ENCODE data around the gene ANKRD18A.
A peak's percentile ranks its signal among the peaks of the same experiment; 100 is the strongest.
"Not testable (repeated sequence)": the region's sequence is repeated elsewhere in the genome, so short reads cannot be mapped to it uniquely, and the experiment has no call there.

Gene ANKRD18A

DNA sequence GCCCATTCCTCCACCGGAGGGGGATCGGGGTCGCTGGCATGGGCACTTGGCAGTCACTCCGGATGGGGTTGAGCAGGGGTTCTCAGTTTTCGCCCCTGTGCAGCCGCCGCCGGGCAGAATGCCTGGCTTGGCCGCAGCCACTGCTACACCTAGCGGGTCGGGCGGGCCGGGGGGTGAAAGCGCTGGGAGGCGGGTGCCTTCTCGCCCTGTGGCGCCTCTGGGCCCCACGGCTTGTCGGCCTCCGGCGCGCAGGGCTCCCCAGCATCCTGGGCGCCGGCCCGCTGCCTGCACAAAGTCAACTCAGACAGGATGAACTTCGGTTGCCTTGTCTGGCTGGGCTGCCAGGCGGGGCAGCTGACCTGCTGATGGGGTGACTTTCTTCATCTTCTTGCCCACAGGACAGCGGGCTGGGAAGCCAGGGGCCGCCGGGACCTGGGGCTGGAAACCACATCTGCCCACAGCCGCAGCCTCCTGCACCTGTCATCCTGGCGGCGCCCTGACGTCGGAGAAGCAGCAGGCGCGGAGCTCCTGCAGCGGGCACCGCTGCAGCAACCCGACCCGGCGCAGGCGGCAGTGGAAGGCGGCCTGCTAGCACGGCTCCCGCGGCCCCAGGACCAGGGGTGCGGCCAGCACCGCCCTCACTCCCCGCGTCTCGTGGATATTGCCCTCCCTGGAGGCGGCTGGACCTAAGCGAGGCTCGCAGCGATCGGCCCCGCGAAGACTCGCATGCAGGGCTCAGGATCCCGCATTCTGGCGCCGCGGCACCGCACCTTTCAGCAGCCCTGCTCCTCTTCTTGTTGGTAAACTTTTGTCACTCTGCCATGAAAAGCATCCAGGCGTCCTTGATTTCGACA is 1.3 kb upstream of the ANKRD18A start:
- Histone ChIP-seq H3K27me3 (ENCODE audit: insufficient read depth, low read depth, severe bottlenecking) (peaks cover 7% of the 10 kb centered on the region), H3K9me3 (ENCODE audit: severe bottlenecking) (peaks cover 7% of the 10 kb centered on the region), H3K4me3 (ENCODE audit: low read depth, low read length) (peak overlapping the region; percentile 80), H3K27ac (no peak overlapping the region; the same call in 1 of the 2 replicates), H3K36me3 (no peaks in the 10 kb centered on the region)
- DNase-seq, result peak; percentile 28
- TF ChIP-seq CTCF (IDR thresholded peaks at IDR 0.05; ENCODE audit: low read depth, low read length), result no peak

DNA sequence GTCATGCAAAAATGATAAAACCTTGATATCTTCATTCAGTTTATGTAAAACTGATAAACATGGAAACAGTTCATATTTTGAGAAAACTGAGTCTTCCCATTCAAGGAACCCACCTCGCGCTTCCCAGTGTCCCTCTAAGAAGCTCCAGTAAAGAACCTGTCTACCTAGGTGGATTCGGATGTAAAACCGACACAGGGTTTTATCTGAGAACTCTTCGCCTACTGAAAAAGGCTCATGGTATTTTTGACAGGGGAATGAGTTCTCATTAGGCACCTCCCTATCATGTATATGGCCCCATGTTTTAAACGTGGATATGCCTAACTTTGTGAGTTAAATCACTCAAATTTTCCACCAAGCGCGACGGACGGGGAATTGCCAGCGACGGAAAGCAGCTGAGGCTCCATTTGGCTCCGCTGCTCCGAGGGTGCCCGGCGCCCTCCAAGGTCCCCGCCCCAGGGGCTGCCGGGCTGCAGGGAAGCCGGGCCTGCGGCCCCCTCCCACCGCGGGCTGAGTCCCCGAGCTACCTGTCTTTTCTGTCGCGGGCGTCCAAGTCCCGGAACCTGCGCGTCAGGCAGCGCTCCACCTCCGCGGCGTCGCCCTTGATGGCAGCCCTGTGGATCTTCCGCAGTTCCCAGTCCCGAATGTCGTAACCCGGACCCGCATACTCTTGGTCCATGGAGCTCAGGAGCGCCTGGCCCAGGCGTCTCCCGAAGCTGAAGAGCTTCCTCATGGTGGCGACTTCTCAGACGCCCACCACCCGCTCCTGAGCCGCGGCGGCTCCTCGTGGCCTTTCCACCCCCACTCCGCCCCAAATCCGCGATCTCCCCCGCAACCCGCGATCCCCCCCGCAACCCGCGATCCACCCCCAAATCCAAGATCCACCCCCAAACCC is 594 bp downstream of the ANKRD18A start:
- Histone ChIP-seq H3K27me3 (ENCODE audit: insufficient read depth, low read depth, severe bottlenecking) (peaks cover 7% of the 10 kb centered on the region), H3K4me3 (ENCODE audit: low read depth, low read length) (peak overlapping the region; percentile 80), H3K9me3 (ENCODE audit: severe bottlenecking) (peaks cover 7% of the 10 kb centered on the region), H3K36me3 (no peaks in the 10 kb centered on the region), H3K27ac (peak overlapping the region; percentile 67)
- peak; percentile 38 for DNase-seq
- TF ChIP-seq CTCF (IDR thresholded peaks at IDR 0.05; ENCODE audit: low read depth, low read length), result no peak

- H3K27ac ChIP-seq; DNase-seq; H3K9me3 ChIP-seq (ENCODE audit: severe bottlenecking); H3K27me3 ChIP-seq (ENCODE audit: insufficient read depth, low read depth, severe bottlenecking); H3K4me3 ChIP-seq (ENCODE audit: low read depth, low read length); H3K36me3 ChIP-seq: not testable (repeated sequence)
Observed at GRCh38 chr9:38598029-38598745, 22.2 kb downstream of the ANKRD18A start.

DNA sequence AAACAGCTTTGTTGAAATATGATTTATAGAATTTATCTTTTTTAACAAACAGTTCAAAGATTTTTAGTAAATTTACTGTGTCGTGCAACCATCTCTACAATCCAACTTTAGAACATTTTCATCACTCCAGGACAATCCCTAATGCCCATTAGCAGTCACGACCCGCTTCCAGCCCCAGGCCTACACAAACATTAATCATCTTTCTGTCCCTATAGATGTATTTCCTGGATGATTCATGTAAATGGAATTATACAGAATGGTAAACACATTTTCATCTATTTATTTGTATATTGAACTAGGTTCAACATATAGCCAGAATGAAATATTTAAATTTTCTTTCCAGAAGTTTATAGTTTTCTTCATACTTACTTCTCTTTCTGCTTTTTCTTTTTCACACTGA is 25.3 kb downstream of the ANKRD18A start:
- H3K36me3 ChIP-seq; DNase-seq; H3K9me3 ChIP-seq (ENCODE audit: severe bottlenecking); H3K4me3 ChIP-seq (ENCODE audit: low read depth, low read length); H3K27ac ChIP-seq; H3K27me3 ChIP-seq (ENCODE audit: insufficient read depth, low read depth, severe bottlenecking): not testable (repeated sequence)

DNA sequence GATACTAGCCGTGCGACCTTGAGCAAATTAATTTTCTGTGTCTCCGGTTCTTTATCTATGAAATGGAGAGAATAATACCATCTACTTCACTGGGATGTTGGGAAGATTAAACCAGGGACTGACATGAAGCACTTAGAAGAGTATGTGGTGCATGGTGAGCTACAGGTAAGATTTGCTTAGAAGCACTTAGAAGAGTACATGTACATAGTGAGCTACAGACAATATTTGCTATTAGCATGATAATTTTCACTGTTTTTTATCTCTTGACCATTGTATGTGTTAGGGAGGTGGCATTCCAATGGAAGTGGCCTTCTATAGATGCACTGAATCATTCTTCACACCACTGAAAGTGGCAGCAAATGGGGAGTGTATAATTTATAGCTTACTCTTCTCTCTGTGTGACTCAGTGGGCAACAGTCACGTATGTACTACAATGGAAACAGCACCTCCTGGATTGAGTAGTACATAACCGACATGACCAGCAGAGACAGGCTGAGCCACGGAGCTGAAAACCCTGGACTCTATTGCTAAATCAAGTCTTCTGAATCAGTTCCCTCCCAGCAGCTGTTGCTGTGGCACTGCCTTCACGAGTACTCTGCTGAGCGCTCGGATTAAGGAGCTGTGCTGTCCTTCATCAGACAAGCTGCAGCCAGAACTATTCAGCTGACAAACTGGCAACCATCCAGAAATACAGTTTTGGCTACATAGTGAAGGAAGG is 28.9 kb downstream of the ANKRD18A start:
- peak; percentile 78 for DNase-seq
- not testable (repeated sequence) for H3K27ac ChIP-seq; H3K27me3 ChIP-seq (ENCODE audit: insufficient read depth, low read depth, severe bottlenecking); H3K36me3 ChIP-seq; H3K4me3 ChIP-seq (ENCODE audit: low read depth, low read length); H3K9me3 ChIP-seq (ENCODE audit: severe bottlenecking)

- not testable (repeated sequence) for H3K36me3 ChIP-seq; H3K4me3 ChIP-seq (ENCODE audit: low read depth, low read length); H3K27me3 ChIP-seq (ENCODE audit: insufficient read depth, low read depth, severe bottlenecking); H3K9me3 ChIP-seq (ENCODE audit: severe bottlenecking); H3K27ac ChIP-seq
- DNase-seq, result peak; percentile 47
Observed at GRCh38 chr9:38583765-38584164, 36.6 kb downstream of the ANKRD18A start.

DNA sequence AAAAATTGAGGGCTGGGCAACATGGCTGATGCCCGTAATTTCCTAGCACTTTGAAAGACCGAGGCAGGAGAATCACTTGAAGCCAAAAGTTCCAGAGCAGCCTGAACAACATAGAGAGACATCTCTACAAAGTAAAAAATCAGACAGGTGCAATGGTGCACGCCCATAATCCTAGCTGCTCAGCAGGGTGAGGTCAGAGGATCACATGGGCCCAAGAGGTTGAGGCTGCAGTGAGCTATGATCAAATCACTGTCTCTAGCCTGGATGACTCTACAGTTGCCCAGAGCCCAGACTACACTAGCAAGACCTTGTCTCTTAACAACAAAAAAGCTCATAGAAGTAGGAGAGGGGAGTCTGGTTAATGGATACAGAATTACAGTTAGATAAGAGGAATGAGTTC is 40.3 kb downstream of the ANKRD18A start:
- DNase-seq, result peak; percentile 20
- H3K27ac ChIP-seq, result not testable (repeated sequence)

DNA sequence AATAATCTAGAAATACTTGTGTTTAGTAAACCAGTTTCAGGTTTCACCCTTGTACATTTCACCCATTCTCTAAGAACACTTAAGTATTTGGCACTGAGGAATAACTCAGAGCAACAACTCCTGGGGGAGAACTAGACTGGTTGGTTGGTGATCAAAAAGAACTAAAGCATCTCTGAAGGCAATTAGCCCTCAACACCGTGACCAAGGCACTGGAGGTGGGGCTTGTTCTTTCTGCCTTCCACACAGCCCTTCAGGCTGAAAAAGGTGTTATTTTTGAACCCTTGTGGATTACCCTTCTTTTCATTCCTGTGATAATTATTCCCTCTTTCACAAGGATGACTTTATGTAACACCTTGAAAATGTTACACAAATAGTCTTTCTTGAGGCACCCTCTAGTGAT is 44.2 kb downstream of the ANKRD18A start:
- not testable (repeated sequence) for H3K36me3 ChIP-seq; DNase-seq; H3K9me3 ChIP-seq (ENCODE audit: severe bottlenecking); H3K27ac ChIP-seq; H3K27me3 ChIP-seq (ENCODE audit: insufficient read depth, low read depth, severe bottlenecking); H3K4me3 ChIP-seq (ENCODE audit: low read depth, low read length)

More for the DNA sequence above, 40.3 kb downstream of the ANKRD18A start:
- not testable (repeated sequence) for H3K9me3 ChIP-seq (ENCODE audit: severe bottlenecking); H3K36me3 ChIP-seq; H3K4me3 ChIP-seq (ENCODE audit: low read depth, low read length); H3K27me3 ChIP-seq (ENCODE audit: insufficient read depth, low read depth, severe bottlenecking)

GRCh38 chr9:38566048-38566447 is 54.3 kb downstream of the ANKRD18A start:
- not testable (repeated sequence) for H3K4me3 ChIP-seq (ENCODE audit: low read depth, low read length); DNase-seq

DNA sequence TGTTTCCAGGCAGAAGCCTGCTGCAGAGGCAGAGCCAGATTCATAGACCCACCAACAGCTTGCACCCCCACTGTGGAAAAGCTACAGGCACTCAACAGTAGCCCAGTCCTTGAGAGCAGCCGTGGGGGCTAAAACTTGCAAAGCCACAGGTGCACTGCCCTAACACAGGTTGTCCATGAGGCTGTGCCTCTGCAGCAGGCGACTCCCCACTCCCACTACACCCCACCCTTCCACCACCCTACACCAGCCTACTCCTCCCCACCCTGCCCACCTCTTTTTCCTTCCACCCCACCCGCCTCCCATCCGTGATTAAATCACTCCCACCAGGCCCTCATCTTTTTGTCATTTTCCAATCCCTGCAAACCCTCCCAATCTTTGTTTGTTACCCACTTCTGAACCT is 55.2 kb downstream of the ANKRD18A start:
- DNase-seq; H3K27ac ChIP-seq; H3K9me3 ChIP-seq (ENCODE audit: severe bottlenecking); H3K27me3 ChIP-seq (ENCODE audit: insufficient read depth, low read depth, severe bottlenecking); H3K4me3 ChIP-seq (ENCODE audit: low read depth, low read length); H3K36me3 ChIP-seq: not testable (repeated sequence)

More at GRCh38 chr9:38566048-38566447, 54.3 kb downstream of the ANKRD18A start:
- not testable (repeated sequence) for H3K36me3 ChIP-seq; H3K27ac ChIP-seq; H3K9me3 ChIP-seq (ENCODE audit: severe bottlenecking); H3K27me3 ChIP-seq (ENCODE audit: insufficient read depth, low read depth, severe bottlenecking)

DNA sequence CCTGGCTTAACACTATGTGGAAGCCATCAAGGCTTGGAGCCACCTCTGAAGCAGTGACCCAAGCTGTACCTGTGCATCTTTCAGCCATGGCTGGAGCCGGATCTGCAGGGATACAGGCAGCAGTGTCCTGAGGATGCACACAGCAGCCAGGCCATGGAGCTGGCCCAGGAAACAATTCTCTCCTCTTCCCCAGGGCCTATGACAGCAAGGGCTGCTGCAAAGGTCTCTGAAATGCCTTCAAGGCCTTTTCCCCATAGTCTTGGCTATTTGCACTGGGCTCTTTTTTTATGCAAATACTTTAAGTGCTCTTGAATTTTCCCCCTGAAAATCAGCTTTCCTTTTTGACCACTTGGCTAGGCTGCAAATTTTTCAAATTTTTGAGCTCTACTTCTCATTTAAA is 56.5 kb downstream of the ANKRD18A start:
- H3K27ac ChIP-seq; DNase-seq; H3K9me3 ChIP-seq (ENCODE audit: severe bottlenecking); H3K4me3 ChIP-seq (ENCODE audit: low read depth, low read length); H3K27me3 ChIP-seq (ENCODE audit: insufficient read depth, low read depth, severe bottlenecking); H3K36me3 ChIP-seq: not testable (repeated sequence)

All from WERI-Rb-1 (cell line).